A549 treated with ZK216348 at 1 μM for 4 hours (cell line): ENCODE data around the gene IL18RAP. TPM values are rescaled to one million over a fixed set of nuclear protein-coding genes. Genes with fewer than 3 reads are reported as not detected.

ENCODE experiments used
- total RNA-seq: library from RNA; stranded (reverse); fragments of 200-300 nt; extraction: Qiagen RNA extraction; gene quantifications from 5 replicates; pipeline ENCODE4 v1.2.3, GENCODE V29; 2022; ENCODE audit warnings: low read depth

The IL18RAP gene, protein sequence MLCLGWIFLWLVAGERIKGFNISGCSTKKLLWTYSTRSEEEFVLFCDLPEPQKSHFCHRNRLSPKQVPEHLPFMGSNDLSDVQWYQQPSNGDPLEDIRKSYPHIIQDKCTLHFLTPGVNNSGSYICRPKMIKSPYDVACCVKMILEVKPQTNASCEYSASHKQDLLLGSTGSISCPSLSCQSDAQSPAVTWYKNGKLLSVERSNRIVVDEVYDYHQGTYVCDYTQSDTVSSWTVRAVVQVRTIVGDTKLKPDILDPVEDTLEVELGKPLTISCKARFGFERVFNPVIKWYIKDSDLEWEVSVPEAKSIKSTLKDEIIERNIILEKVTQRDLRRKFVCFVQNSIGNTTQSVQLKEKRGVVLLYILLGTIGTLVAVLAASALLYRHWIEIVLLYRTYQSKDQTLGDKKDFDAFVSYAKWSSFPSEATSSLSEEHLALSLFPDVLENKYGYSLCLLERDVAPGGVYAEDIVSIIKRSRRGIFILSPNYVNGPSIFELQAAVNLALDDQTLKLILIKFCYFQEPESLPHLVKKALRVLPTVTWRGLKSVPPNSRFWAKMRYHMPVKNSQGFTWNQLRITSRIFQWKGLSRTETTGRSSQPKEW
- not detected in 5 replicates for total RNA-seq

DNA sequence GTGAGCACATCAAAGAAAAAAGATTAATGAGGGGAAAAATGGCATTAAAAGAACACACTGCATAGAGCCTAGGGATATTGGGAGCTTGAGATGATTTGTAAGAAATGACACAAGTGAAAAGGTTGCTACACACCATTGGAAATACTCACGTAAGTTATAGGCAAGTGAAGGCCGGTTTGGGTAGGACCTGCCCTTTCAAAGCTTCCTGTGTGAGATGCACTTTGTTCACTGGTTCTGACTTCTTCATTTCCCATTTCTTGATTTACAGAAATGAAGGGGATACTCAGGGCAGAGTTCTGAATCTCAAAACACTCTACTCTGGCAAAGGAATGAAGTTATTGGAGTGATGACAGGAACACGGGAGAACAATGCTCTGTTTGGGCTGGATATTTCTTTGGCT lies at the start of gene IL18RAP:
IL18RAP (plus strand) TSS at position 251 of the 400 bp plus-strand sequence; CDS start at position 369, 118 bp downstream.

DNA sequence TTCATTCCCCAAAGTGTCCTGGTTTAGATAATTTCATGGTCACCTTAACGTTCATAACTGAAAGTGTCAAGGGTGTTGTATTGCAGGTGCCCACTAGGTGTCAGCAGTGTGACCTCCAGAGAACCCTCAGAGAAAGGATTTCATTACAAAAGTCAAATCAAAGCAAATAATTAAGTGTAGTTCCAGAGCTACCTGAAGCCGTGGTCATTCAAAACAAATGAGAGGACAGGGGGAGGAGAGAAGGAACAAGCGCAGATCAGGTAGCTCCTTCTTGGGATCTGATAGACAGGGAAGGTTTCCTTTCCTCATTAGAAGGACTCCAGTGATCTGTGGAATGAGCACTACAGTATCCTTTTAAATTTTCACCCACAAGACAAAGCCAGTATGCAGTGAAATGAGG lies 50.1 kb downstream of the IL18RAP start, which contains the start of gene SLC9A4:
SLC9A4 (plus strand) TSS at position 207 of the 400 bp plus-strand sequence. CDS start 534 bp downstream, outside the sequence.

Other genes starting within 250 kb of the IL18RAP start
- not detected in 5 replicates for gene IL1RL2, start 236.1 kb upstream of the IL18RAP start, total RNA-seq
- 0.68 to 1.2 TPM (median 1.1 TPM) in 5 replicates for gene IL1RL1, start 111.6 kb upstream of the IL18RAP start, total RNA-seq
- gene IL18R1, start 67.4 kb upstream of the IL18RAP start, total RNA-seq = 0.49 to 1.2 TPM (median 0.82 TPM) in 5 replicates
- gene SLC9A4, start 50.1 kb downstream of the IL18RAP start, total RNA-seq = not detected in 5 replicates
- gene SLC9A2, start 196.4 kb downstream of the IL18RAP start, total RNA-seq = 2.5 to 3.6 TPM (median 3.0 TPM) in 5 replicates